Gastrocnemius medialis (tissue), 4 donors: ENCODE results near the gene EFNA1. TPM values are rescaled to one million over a fixed set of nuclear protein-coding genes. Genes with fewer than 3 reads are reported as not detected.
"Not testable (repeated sequence)": the region's sequence is repeated elsewhere in the genome, so short reads cannot be mapped to it uniquely, and the experiment has no call there.

Experiments used
- ATAC-seq, 2 donors: fragments of 150-250 bp; one replicate each; pipeline ENCODE4 v1.9.1; 2016
- DNase-seq, 2 donors: peaks; one replicate each; pipeline ENCODE4 v3.0.0-alpha.2; 2019
- H3K27ac ChIP-seq, 4 donors: fragments of 200-600 bp; sonication (generic); 1 replicate in 1 of 4; 2 replicates in 3 of 4; pipeline ENCODE4 v1.5.1; 2016 to 2018; ENCODE audit warnings: mild to moderate bottlenecking in 2 of 4, moderate library complexity in 1 of 4
- H3K27me3 ChIP-seq, 3 donors: fragments of 200-600 bp; sonication (generic) in 2 of 3; 1 replicate in 1 of 3; 2 replicates in 2 of 3; pipeline versions ENCODE4 v1.5.1 to v1.6.0; 2016 to 2019; ENCODE audit warnings: mild to moderate bottlenecking in 1 of 3, moderate library complexity in 1 of 3
- H3K36me3 ChIP-seq, 2 donors: fragments of 200-600 bp; sonication (generic) in 1 of 2; one replicate each; pipeline ENCODE4 v1.5.1; 2017 to 2018
- H3K4me1 ChIP-seq, 2 donors: fragments of 200-600 bp; sonication (generic) in 1 of 2; one replicate each; pipeline ENCODE4 v1.5.1; 2016 to 2017; ENCODE audit warnings: mild to moderate bottlenecking in 2 of 2
- H3K4me3 ChIP-seq, 4 donors: fragments of 200-600 bp; sonication (generic) in 3 of 4; 1 replicate in 1 of 4; 2 replicates in 3 of 4; pipeline ENCODE4 v1.5.1; 2016 to 2019; ENCODE audit warnings: mild to moderate bottlenecking in 2 of 4
- H3K9me3 ChIP-seq, 3 donors: fragments of 200-600 bp; sonication (generic) in 2 of 3; 1 replicate in 1 of 3; 2 replicates in 2 of 3; pipeline ENCODE4 v1.5.1; 2016 to 2019
- POLR2A ChIP-seq, 2 donors: fragments of 450-650 bp; IDR thresholded peaks; one replicate each; pipeline ENCODE4 v1.6.1; 2017; ENCODE audit warnings: antibody characterized with exemption in 2 of 2, mild to moderate bottlenecking in 2 of 2, moderate library complexity in 2 of 2
- in situ Hi-C, 4 donors: fragments of 200-750 bp; cut with MboI; loops; one replicate each; pipeline versions ENCODE4 v1.15.0 to v1.8.0; 2017; ENCODE audit warnings: low sequenced_read_pairs in 4 of 4
- intact Hi-C: fragments of 100-400 bp; cut with DNase I; formaldehyde crosslinking; loops from one replicate; pipeline ENCODE4 v1.15.1; 2023; ENCODE audit warnings: low total_unique reads
- total RNA-seq, 4 donors: library from RNA; depleted of rRNA; stranded (reverse); fragments of >200 nt; gene quantifications; one replicate each; pipeline versions ENCODE4 v1.1.0 to v1.2.3, GENCODE V29; 2016
- TF ChIP-seq, protein P1 (sequence below), 5 experiments: fragments of 450-650 bp in 3 of 5; fragments of 200-600 bp in 2 of 5; sonication (generic) in 2 of 5; IDR thresholded peaks in 4 of 5; conservative IDR thresholded peaks in 1 of 5; 1 replicate in 4 of 5; 2 replicates in 1 of 5; pipeline ENCODE4 v1.5.1; 2016 to 2019; ENCODE audit warnings: antibody characterized with exemption in 5 of 5, mild to moderate bottlenecking in 3 of 5, moderate library complexity in 3 of 5

The EFNA1 gene
- total RNA-seq, 4 donors from 2014 or later = 12.6 to 35.1 (median 14.4) TPM

- peaks cover 15% of the 10 kb centered on the region in 2 donors for H3K4me1 ChIP-seq
- H3K27ac ChIP-seq = peak overlapping the region; percentile 53 to 74 (median 70)
- peak; percentile 41 to 43 for ATAC-seq
- H3K36me3 ChIP-seq = peaks cover 0 to 23% of the 10 kb centered on the region in 2 donors
- intact Hi-C loops = loop anchor here (1.0 kb wide), 1 partner anchor 75 kb away; no protein-coding TSS in a partner anchor
- peak overlapping the region in 1 of 4 donors; percentile 31 for H3K4me3 ChIP-seq
- TF ChIP-seq, protein P1, sequence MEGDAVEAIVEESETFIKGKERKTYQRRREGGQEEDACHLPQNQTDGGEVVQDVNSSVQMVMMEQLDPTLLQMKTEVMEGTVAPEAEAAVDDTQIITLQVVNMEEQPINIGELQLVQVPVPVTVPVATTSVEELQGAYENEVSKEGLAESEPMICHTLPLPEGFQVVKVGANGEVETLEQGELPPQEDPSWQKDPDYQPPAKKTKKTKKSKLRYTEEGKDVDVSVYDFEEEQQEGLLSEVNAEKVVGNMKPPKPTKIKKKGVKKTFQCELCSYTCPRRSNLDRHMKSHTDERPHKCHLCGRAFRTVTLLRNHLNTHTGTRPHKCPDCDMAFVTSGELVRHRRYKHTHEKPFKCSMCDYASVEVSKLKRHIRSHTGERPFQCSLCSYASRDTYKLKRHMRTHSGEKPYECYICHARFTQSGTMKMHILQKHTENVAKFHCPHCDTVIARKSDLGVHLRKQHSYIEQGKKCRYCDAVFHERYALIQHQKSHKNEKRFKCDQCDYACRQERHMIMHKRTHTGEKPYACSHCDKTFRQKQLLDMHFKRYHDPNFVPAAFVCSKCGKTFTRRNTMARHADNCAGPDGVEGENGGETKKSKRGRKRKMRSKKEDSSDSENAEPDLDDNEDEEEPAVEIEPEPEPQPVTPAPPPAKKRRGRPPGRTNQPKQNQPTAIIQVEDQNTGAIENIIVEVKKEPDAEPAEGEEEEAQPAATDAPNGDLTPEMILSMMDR (IDR thresholded peaks at IDR 0.05 in 4 of 5, conservative IDR thresholded peaks at IDR 0.05 in 1 of 5) = no peak
- TF ChIP-seq POLR2A (IDR thresholded peaks at IDR 0.05) = no peak
- in situ Hi-C loops = loop anchor here (5.0 kb wide), 1 partner anchor 74 kb away; no protein-coding TSS in a partner anchor
- DNase-seq = peak in 1 of 2 donors; percentile 40
- H3K9me3 ChIP-seq = no peaks in the 10 kb centered on the region
- no peaks in the 10 kb centered on the region for H3K27me3 ChIP-seq
Observed at GRCh38 chr1:155166471-155167165, 38.9 kb downstream of the EFNA1 start.

- Histone ChIP-seq H3K9me3 (no peaks in the 10 kb centered on the region), H3K27me3 (no peaks in the 10 kb centered on the region), H3K36me3 (peaks cover 0 to 23% of the 10 kb centered on the region in 2 donors), H3K27ac (peak overlapping the region; percentile 53 to 74 (median 70)), H3K4me1 (peaks cover 20 to 21% of the 10 kb centered on the region in 2 donors), H3K4me3 (peak overlapping the region in 3 of 4 donors; percentile 12 to 31 (median 30))
- intact Hi-C loops (loop anchor here (1.0 kb wide), 1 partner anchor 76 kb away; no protein-coding TSS in a partner anchor), in situ Hi-C loops (loop anchor here (5.0 kb wide), 1 partner anchor 75 kb away; no protein-coding TSS in a partner anchor)
- DNase-seq (peak; percentile 71 to 75), ATAC-seq (peak; percentile 75 to 81)
- TF ChIP-seq POLR2A (IDR thresholded peaks at IDR 0.05) = no peak
- TF ChIP-seq, protein P1 (IDR thresholded peaks at IDR 0.05 in 4 of 5, conservative IDR thresholded peaks at IDR 0.05 in 1 of 5) = peak; percentile 85 to 93 (median 89)
Observed at GRCh38 chr1:155167166-155168104, 39.8 kb downstream of the EFNA1 start.

GRCh38 chr1:155168105-155168445, 40.4 kb downstream of the EFNA1 start:
- TF ChIP-seq, protein P1 (IDR thresholded peaks at IDR 0.05 in 4 of 5, conservative IDR thresholded peaks at IDR 0.05 in 1 of 5) = peak in 1 of 5 experiments; percentile 1
- DNase-seq, ATAC-seq, H3K4me3 ChIP-seq, H3K27me3 ChIP-seq, intact Hi-C loops, H3K27ac ChIP-seq, H3K9me3 ChIP-seq: not testable (repeated sequence)
- Histone ChIP-seq H3K36me3 (peaks cover 0 to 23% of the 10 kb centered on the region in 2 donors), H3K4me1 (peaks cover 20 to 24% of the 10 kb centered on the region in 2 donors)
- in situ Hi-C loops = loop anchor here (5.0 kb wide), 1 partner anchor 76 kb away; no protein-coding TSS in a partner anchor

DNA sequence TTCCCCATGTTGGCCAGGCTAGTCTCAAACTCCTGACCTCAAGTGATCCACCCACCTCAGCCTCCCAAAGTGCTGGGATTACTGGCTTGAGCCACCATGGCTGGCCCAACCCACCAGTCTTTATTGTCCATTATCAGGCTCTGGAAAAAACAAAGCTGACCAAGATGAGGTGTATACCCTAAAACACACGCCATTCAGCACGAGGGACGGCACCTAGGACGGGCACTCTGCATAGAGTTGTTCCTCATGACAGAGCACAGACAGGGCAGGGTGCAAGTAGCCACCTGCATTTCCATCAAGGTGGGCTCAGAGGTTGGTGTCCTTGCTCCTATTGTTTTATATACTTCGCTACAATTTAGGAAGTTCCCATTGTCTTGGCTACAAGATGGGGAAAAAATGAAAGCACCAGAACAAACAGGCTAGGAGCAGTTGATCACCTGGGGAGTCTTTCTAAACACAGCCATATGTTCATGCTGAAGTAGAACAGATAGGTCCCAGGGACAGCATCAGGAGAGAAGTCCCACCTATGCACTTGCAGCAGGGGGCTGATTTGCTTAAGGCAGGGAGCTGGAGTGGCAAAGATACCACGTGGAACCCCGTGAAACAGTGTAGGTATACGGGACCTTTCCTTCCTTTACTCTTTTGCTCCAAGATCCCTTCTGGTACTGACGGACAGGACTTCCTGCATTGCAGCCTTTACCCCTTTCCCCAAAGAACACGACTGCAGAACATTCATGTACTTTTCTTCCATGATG, 41.0 kb downstream of the EFNA1 start:
- Histone ChIP-seq H3K9me3 (no peaks in the 10 kb centered on the region), H3K27ac (no peak overlapping the region), H3K4me1 (peaks cover 23 to 28% of the 10 kb centered on the region in 2 donors), H3K36me3 (peaks cover 0 to 23% of the 10 kb centered on the region in 2 donors), H3K27me3 (peaks cover under 1 to 1% (median under 1%) of the 10 kb centered on the region in 3 donors), H3K4me3 (no peak overlapping the region)
- intact Hi-C loops (no loop called here), in situ Hi-C loops (loop anchor here (5.0 kb wide), 1 partner anchor 76 kb away; no protein-coding TSS in a partner anchor)
- DNase-seq (no peak), ATAC-seq (no peak)
- TF ChIP-seq POLR2A (IDR thresholded peaks at IDR 0.05) = no peak
- TF ChIP-seq, protein P1 (IDR thresholded peaks at IDR 0.05 in 4 of 5, conservative IDR thresholded peaks at IDR 0.05 in 1 of 5) = no peak
